Lower lobe of right lung (tissue), 2 donors: Measurements from ENCODE around the gene CSNK1A1L. TPM values are rescaled to one million over a fixed set of nuclear protein-coding genes. Genes with fewer than 3 reads are reported as not detected.
"Not testable (repeated sequence)": the region's sequence is repeated elsewhere in the genome, so short reads cannot be mapped to it uniquely, and the experiment has no call there.

Experiments used
- ATAC-seq, 2 donors: fragments of 200-7000 bp; cut with Tn5 transposase; one replicate each; pipeline ENCODE4 v1.9.1; 2020 to 2022; ENCODE audit warnings: mild to moderate bottlenecking in 2 of 2, moderate library complexity in 2 of 2
- DNase-seq: peaks from one replicate; pipeline ENCODE4 v3.0.0-alpha.2; 2020
- H3K27ac ChIP-seq: fragments of 200-600 bp; one replicate; pipeline ENCODE4 v1.8.0; 2022
- H3K27me3 ChIP-seq: fragments of 200-600 bp; one replicate; pipeline ENCODE4 v1.8.0; 2022; ENCODE audit warnings: low read depth
- H3K36me3 ChIP-seq: fragments of 200-600 bp; one replicate; pipeline ENCODE4 v1.8.0; 2022; ENCODE audit warnings: mild to moderate bottlenecking
- H3K4me1 ChIP-seq: fragments of 200-600 bp; one replicate; pipeline ENCODE4 v1.8.0; 2022
- H3K4me3 ChIP-seq: fragments of 200-600 bp; one replicate; pipeline ENCODE4 v1.8.0; 2022; ENCODE audit warnings: mild to moderate bottlenecking
- H3K9me3 ChIP-seq: fragments of 200-600 bp; one replicate; pipeline ENCODE4 v1.8.0; 2022
- intact Hi-C: fragments of 100-400 bp; cut with DNase I; formaldehyde crosslinking; loops from one replicate; pipeline ENCODE4 v1.11.0; 2022
- total RNA-seq: library from RNA; stranded (reverse); fragmentation: NEBNext Ultra II Directional; extraction: Animal tissue kit (Norgen Biotek cat#: 25700); gene quantifications from one replicate; pipeline ENCODE4 v1.2.1, GENCODE V29; 2021
- TF ChIP-seq, protein P1 (sequence below): fragments of 200-600 bp; IDR thresholded peaks from one replicate; pipeline ENCODE4 v1.8.0; 2022; ENCODE audit warnings: antibody characterized with exemption, mild to moderate bottlenecking
- donor health status: DM: no; HTN: yes; CAD: no; lungs with severe emphysema.

The CSNK1A1L gene
- total RNA-seq, 1 donor from 2014 or later, result not detected

- intact Hi-C loops, result no loop called here
- no peak for ATAC-seq
These were observed 36.5 kb downstream of the CSNK1A1L start for GRCh38 chr13:37068962-37069361.

DNA sequence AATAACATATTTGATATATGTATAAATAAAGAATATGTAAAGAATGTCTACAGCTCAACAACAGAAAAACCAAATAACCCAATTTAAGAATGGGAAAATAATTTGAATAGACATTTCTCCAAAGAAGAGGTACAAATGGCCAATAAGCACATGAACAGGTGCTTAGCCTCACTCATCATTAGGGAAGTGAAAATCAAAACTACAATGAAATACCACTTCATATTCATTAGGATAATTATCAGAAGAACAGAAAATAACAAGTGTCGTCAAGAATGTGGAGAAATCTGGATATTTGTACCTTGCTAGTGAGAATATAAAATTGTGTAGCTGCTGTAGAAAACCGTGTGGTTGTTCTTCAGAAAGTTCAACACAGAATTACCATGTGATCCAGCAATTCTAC is 37.6 kb downstream of the CSNK1A1L start:
- ATAC-seq (no peak), DNase-seq (no peak)
- no peak overlapping the region for H3K4me3 ChIP-seq
- H3K27ac ChIP-seq, result no peak overlapping the region
- no peaks in the 10 kb centered on the region for H3K27me3 ChIP-seq
- H3K9me3 ChIP-seq, result no peaks in the 10 kb centered on the region
- H3K4me1 ChIP-seq, result no peaks in the 10 kb centered on the region
- TF ChIP-seq, protein P1, sequence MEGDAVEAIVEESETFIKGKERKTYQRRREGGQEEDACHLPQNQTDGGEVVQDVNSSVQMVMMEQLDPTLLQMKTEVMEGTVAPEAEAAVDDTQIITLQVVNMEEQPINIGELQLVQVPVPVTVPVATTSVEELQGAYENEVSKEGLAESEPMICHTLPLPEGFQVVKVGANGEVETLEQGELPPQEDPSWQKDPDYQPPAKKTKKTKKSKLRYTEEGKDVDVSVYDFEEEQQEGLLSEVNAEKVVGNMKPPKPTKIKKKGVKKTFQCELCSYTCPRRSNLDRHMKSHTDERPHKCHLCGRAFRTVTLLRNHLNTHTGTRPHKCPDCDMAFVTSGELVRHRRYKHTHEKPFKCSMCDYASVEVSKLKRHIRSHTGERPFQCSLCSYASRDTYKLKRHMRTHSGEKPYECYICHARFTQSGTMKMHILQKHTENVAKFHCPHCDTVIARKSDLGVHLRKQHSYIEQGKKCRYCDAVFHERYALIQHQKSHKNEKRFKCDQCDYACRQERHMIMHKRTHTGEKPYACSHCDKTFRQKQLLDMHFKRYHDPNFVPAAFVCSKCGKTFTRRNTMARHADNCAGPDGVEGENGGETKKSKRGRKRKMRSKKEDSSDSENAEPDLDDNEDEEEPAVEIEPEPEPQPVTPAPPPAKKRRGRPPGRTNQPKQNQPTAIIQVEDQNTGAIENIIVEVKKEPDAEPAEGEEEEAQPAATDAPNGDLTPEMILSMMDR, result no peak
- no peaks in the 10 kb centered on the region for H3K36me3 ChIP-seq
- intact Hi-C loops, result no loop called here

More at GRCh38 chr13:37068962-37069361, 36.5 kb downstream of the CSNK1A1L start:
- no peak overlapping the region for H3K27ac ChIP-seq
- H3K9me3 ChIP-seq, result no peaks in the 10 kb centered on the region
- DNase-seq, result no peak
- H3K36me3 ChIP-seq, result no peaks in the 10 kb centered on the region
- TF ChIP-seq, protein P1, result no peak
- no peak overlapping the region for H3K4me3 ChIP-seq
- no peaks in the 10 kb centered on the region for H3K27me3 ChIP-seq
- no peaks in the 10 kb centered on the region for H3K4me1 ChIP-seq

GRCh38 chr13:37065890-37066526 is 39.5 kb downstream of the CSNK1A1L start:
- H3K9me3 ChIP-seq, result no peaks in the 10 kb centered on the region
- H3K27ac ChIP-seq, result no peak overlapping the region
- ATAC-seq (no peak), DNase-seq (no peak)
- H3K36me3 ChIP-seq, result no peaks in the 10 kb centered on the region
- H3K4me1 ChIP-seq, result no peaks in the 10 kb centered on the region
- no peaks in the 10 kb centered on the region for H3K27me3 ChIP-seq
- intact Hi-C loops, result no loop called here
- H3K4me3 ChIP-seq, result no peak overlapping the region
- TF ChIP-seq, protein P1, result no peak

DNA sequence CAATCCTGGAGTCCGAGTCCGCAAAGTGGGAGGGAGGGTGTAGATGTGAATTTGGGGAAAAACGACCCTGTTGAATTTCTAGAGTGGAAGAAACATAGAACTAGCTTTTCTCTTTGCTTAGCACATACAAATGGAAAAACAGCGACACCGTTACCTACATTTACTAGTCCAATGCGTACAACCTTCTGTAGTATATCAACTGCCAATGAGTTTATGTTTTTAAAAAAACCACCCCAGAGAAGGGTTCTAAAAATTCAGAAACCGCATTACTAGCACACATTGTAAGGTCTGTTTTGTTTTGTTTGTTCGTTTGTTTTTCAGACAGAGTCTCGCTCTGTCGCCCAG is 45.6 kb downstream of the CSNK1A1L start:
- DNase-seq (no peak), ATAC-seq (no peak)
- peaks cover 4% of the 10 kb centered on the region for H3K36me3 ChIP-seq
- H3K4me3 ChIP-seq, result peak overlapping the region; percentile 99
- H3K27ac ChIP-seq, result peak overlapping the region; percentile 97
- TF ChIP-seq, protein P1, result no peak
- no peaks in the 10 kb centered on the region for H3K9me3 ChIP-seq
- intact Hi-C loops, result no loop called here
- no peaks in the 10 kb centered on the region for H3K27me3 ChIP-seq
- H3K4me1 ChIP-seq, result peaks cover 16% of the 10 kb centered on the region

DNA sequence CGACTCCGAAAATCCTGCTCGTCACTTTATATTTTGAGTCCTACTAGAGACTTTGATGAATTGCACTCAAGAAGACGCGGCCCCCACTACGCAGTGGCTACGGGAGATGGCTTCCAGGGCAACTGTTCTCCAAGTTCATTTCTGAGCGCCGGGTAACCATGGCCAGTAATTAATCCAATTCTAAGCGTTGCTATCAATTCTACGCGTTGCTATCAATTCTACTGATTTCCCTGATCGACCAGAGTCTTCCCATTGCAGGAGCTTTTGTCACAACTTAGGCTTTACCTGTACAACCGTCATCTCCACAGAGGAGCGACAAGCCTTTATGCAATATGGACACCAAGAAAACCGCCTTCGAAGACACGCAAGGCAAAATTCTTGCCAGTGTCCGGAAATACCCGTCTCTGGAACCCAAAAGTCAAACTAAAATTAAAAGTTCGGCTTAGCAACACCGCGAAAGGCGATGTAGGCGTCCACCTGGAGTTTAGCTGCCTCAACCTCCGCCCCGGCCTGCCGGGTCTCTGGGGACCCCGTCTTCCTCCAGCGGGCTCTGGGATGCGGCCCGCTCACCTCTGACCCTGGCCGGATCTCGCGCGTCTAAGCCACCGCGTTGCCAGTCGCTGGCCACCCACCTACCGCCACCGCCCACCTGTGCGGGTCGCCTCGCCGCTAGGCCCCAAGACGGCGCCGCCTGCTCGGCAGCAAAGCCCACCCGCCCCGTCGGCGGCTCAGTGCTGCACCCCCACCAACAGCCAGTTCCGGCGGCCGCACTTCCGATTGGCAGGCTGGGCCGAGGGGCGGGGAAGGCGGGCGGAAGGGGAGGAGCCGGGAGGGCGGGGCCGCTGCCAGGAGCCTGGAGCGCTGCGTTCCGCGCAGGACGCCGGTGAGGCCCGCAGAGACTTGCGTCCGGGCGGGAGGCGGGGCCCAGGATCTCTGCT is 46.3 kb downstream of the CSNK1A1L start, which contains the start of gene SUPT20H:
TSS of gene SUPT20H (minus strand) at position 779 of the 938 bp plus-strand sequence. CDS start 8,198 bp downstream, outside the sequence.
- Histone ChIP-seq H3K9me3 (no peaks in the 10 kb centered on the region), H3K27ac (peak within 1 kb of the TSS; percentile 97), H3K36me3 (peaks cover 4% of the 10 kb centered on the region), H3K27me3 (no peaks in the 10 kb centered on the region), H3K4me3 (peak within 1 kb of the TSS; percentile 99), H3K4me1 (peaks cover 16% of the 10 kb centered on the region)
- peak; percentile 96 for DNase-seq
- intact Hi-C loops, result no loop called here
- ATAC-seq, result peak; percentile 100
- TF ChIP-seq, protein P1, result no peak

- intact Hi-C loops, H3K4me3 ChIP-seq, ATAC-seq, H3K36me3 ChIP-seq, H3K27me3 ChIP-seq, H3K27ac ChIP-seq, DNase-seq, H3K9me3 ChIP-seq: not testable (repeated sequence)
- H3K4me1 ChIP-seq, result peaks cover 16% of the 10 kb centered on the region
These were observed 49.2 kb downstream of the CSNK1A1L start for GRCh38 chr13:37056228-37056627.
